ENCODE data around the gene CRMP1.

GRCh38 chr4:5917672-5918071, 24.8 kb upstream of the CRMP1 start:
- TF ChIP-seq POLR2A (IDR thresholded peaks at IDR 0.05): no peak
- TF ChIP-seq CTCF (IDR thresholded peaks at IDR 0.05): no peak

Measured in adrenal gland (tissue), 5 donors.